DMS114 treated with DMSO at 0.1 percent for 48 hours (cell line): ENCODE results near the gene MMS22L.

Experiments
- DNase-seq: peaks from one replicate; lab custom pipeline; 2025; ENCODE audit not compliant: unreplicated experiment; lab: John Stamatoyannopoulos, UW

The MMS22L gene

GRCh38 chr6:97150932-97151331, 132.1 kb downstream of the MMS22L start:
- no peak for DNase-seq

GRCh38 chr6:97147421-97147820, 135.6 kb downstream of the MMS22L start:
- DNase-seq = no peak

DNA sequence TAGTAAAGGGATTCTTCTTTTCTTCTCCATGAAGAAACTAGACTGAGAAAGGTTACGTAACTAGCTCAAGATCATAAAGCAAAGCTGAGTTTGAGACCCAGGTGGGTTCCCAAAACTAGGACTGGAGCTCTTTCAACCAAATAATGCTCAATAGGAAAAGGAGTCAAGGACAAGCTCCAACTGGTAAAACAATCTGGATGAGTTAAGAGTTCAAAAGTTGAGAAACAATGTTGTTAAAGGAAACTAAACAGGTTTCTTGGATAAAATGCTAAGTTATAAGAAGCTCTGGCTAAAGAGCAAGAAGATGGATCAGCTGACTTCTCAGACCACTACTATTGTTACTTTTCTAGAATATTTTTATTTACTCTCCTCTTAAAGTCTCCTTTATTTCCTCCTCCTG, 137.3 kb downstream of the MMS22L start:
- DNase-seq = no peak

- no peak for DNase-seq
Observed at GRCh38 chr6:97141756-97142155, 141.3 kb downstream of the MMS22L start.

- no peak for DNase-seq
Observed at GRCh38 chr6:97138581-97138980, 144.4 kb downstream of the MMS22L start.

DNA sequence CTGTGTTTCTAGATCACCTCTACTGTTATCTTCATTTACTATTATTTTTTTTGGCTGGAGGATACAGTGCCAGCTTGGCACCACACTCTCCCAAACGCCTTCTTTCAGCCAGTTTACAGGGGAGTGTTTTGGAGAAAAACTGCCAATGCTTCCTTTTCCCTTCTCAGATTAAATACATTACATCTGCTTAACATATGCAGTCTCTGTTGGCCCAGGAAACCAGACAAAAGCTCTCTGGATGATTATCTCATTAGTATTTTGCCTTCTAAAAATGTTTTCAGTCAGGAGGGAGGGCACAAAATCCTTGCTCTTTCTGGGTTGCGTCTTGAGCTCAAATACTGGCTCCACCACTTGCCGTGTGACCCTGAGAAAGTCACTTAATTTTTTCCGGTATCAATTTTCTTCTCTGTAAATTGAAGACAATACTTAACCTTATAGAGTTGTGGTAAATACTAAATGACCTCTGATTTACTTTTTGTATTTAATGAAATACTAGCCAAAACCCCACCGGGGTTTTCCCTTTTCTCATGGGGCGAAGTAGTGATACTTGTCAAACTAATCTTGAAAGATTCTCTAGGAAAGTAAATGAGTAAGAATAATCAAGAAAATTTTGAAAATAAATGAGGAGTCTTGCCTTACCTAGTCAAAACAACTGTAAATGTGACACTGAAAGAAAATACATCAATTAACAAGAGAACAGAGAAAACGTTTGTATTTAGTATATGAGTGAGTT, 146.2 kb downstream of the MMS22L start:
- no peak for DNase-seq

DNA sequence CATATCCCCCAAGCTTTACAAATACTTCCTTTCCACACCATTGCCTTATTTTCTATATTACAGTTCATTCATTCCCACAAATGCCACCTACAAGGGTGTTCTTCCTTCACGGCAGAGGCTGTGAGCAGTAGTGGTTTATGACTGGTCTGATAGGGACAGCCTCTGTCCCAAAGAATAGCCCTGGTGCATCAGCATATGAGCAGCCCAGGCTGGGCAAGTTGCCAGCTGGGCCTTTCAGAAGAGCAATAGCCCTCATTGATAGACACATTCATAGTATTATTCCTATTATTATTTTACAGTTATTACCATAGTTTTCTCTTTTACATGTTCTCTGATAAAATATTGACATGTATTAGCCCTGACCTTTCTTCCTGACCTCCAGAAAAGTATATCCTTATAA, 149.9 kb downstream of the MMS22L start:
- no peak for DNase-seq

- DNase-seq = no peak
Observed at GRCh38 chr6:97129106-97129505, 153.9 kb downstream of the MMS22L start.

DNA sequence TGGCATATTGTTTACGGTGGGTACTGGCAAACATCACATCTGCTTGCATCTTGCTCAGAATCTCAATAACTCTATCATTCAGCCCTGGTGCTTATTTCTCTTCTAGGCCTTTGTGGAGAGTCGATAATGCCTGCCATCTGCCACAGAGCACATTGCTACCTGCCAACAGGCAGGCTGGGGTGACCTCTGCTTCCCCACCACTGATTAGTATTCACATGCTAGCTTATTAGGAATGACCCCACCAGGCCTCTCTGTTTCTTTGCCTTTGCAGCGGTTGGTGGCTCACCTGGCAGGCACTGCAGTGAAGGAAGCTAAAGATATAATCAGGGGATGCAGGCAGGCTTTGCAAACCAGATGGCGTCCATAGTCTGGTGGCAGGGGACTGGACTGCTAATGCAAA, 154.5 kb downstream of the MMS22L start:
- no peak for DNase-seq

GRCh38 chr6:97123652-97124051, 159.4 kb downstream of the MMS22L start:
- DNase-seq = no peak

DNA sequence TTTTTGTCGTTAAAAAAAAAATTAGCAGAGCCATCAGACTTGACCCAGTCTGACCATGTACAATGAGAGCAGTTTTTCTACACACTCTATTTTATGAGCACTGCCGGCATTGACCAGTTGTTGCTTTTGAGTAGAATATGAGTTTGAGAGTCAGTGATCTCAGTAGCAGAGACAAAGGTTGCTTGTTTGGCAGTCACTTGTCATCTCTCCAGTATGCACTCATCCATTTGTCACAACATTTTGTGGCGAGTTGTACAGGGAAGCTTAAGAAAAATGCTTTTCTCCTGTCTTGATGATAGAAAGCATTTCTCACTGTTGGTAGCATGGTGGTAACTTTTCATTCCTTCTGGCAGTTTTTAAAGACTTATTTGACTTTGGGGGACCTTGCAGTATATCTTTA, 159.9 kb downstream of the MMS22L start:
- no peak for DNase-seq

DNA sequence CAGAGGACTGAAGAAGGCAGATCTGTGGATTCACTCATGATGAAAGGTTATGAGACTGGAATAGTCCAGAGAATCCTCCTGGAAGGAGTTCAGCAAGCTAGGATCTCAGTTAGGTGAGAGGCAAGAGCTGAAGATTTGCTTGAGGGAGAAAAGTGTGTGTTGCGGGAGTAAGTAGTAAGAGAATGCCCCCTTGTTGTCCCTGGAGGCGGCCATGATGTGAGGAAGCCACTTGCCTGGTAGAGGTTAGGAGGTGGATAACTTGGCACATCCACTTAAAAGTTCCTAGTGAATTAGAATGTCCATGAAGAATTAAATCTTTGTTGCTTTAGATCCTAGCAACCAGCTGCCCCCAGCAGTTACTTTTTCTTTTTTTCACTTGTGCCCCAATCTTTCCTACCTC, 162.5 kb downstream of the MMS22L start:
- no peak for DNase-seq

- no peak for DNase-seq
Observed at GRCh38 chr6:97114645-97115044, 168.4 kb downstream of the MMS22L start.

GRCh38 chr6:97113170-97113569, 169.8 kb downstream of the MMS22L start:
- DNase-seq = no peak

DNA sequence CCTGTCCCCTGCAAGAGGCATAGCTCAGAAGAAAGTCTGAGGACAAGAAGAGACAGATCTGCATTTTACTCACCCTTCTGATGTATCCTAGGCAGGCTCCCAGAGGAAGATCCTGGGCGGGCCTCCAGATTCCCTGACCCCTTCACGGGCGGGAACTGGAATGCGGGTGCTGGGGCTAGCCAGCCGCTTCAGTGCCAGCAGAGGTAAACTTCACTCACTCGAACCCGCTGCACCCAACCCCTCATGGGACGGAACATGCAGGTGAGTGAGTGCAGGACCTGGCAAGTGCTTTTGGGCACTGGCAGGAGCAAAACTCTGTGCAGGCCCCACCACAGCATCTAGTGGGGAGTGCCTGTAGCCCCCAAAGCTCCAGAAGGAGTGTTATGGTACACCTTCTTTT, 171.8 kb downstream of the MMS22L start:
- DNase-seq = no peak

- DNase-seq = no peak
Observed at GRCh38 chr6:97110626-97111025, 172.4 kb downstream of the MMS22L start.

- DNase-seq = no peak
Observed at GRCh38 chr6:97110149-97110548, 172.9 kb downstream of the MMS22L start.

DNA sequence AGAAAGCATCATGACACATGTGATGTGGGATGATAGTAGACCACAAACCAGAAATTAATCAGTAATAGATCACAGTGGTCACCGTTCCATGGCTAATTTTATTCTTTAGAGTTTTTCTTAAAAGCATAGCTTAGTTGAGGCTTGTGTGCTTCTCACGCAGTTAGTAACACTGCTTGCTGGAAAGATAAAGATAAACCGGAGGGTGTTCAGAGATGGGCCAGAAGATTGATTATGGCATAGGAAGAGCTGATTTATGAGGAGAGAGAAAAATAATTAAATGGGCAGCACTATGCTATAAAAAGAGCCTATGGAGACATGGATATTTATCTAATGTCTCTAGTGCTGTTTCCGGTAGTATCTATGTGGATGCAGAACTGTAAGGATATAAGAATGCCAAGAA, 173.6 kb downstream of the MMS22L start:
- DNase-seq = no peak

DNA sequence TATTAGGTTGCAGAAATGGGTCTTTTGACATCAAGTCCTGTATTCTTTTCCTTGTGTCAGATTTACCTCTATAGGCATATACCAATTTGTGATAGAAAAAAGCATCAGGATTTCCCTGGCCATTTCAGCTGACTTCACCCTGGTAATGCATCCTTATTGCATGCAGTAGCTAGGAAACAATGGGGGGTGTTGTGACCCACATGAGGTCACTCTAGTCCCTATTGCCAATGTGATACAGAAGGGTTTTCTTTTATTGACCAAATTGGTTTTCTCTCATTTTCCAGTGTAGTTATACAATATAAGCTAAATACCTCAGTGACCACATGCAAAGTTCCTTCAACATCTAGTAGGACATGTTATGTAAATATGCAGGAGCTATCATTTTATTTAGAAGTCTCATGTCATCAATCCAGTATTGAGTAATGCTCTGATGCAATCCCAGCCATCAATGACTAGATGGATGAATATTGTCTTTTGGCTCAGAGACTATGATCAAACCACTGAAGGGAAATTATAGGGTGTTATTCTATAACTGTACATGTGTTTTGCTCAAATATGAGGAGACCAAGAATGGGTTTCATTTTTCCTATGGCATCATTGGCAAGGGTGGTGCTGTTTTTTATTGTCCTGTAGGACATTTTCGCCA, 180.7 kb downstream of the MMS22L start:
- no peak for DNase-seq

- no peak for DNase-seq
Observed at GRCh38 chr6:97100696-97101095, 182.3 kb downstream of the MMS22L start.

- no peak for DNase-seq
Observed at GRCh38 chr6:97097068-97098047, 185.7 kb downstream of the MMS22L start.
